GM12878 (cell line): ENCODE results near the gene CDH4. TPM values are rescaled to one million over a fixed set of nuclear protein-coding genes. Genes with fewer than 3 reads are reported as not detected.

ENCODE experiments used
- ATAC-seq: fragments of 200-7000 bp; cut with Tn5 transposase; 3 replicates; pipeline ENCODE4 v1.9.1; 2020; ENCODE audit warnings: mild to moderate bottlenecking, moderate library complexity
- BruUV-seq: library from RNA; stranded (reverse); fragments of 400-500 nt; replicated peaks from 2 replicates; lab custom pipeline; 2021; lab: Mats Ljungman, UMichigan
- CTCF ChIA-PET: fragments of 300-600 bp; sonication (Branson Sonifier 250); formaldehyde crosslinking; extraction: SDS; loops from one replicate; lab custom pipeline; 2021; ENCODE audit warnings: inconsistent platforms; lab: Yijun Ruan, JAX
- POLR2A ChIA-PET: fragments of 350-600 bp; formaldehyde crosslinking; extraction: SDS; loops from one replicate; lab custom pipeline; 2021; ENCODE audit warnings: inconsistent platforms; lab: Charles Lee
- RAD21 ChIA-PET: fragments of 300-600 bp; sonication (Branson Sonifier 250); formaldehyde crosslinking; loops from one replicate; lab custom pipeline; 2023; ENCODE audit warnings: antibody characterized with exemption; ENCODE audit not compliant: unreplicated experiment; lab: Charles Lee
- SMC1A ChIA-PET: fragments of 300-600 bp; sonication (Branson Sonifier 250); formaldehyde crosslinking; loops from one replicate; lab custom pipeline; 2023; ENCODE audit not compliant: unreplicated experiment, uncharacterized antibody; lab: Charles Lee
- DNase-seq: peaks from one replicate; pipeline ENCODE4 v3.0.0-alpha.2; 2011; ENCODE audit warnings: low read depth, low spot score
- FAIRE-seq: peaks from 3 replicates; lab custom pipeline; 2011; peaks lifted over from hg19 to GRCh38; lab: Jason Lieb, UNC
- H2AFZ ChIP-seq: 2 replicates; pipeline ENCODE4 v1.6.0; 2011; ENCODE audit warnings: low read depth, low read length, control low read depth; ENCODE audit not compliant: control insufficient read depth
- H3K27ac ChIP-seq: 2 replicates; pipeline ENCODE4 v1.5.1; 2011; ENCODE audit warnings: control low read depth; ENCODE audit not compliant: control insufficient read depth, insufficient read depth
- H3K27me3 ChIP-seq, 2 experiments: replicated peaks in 1 of 2; 2 replicates each; pipeline versions ENCODE4 v1.6.0 to v1.6.1; 2011; ENCODE audit warnings: low read length in 1 of 2; ENCODE audit not compliant: control insufficient read depth in 2 of 2, insufficient read depth in 2 of 2
- H3K36me3 ChIP-seq, 2 experiments: 2 replicates each; pipeline ENCODE4 v1.5.1; 2011; ENCODE audit warnings: low read length in 1 of 2; ENCODE audit not compliant: control insufficient read depth in 2 of 2, insufficient read depth in 2 of 2
- H3K4me1 ChIP-seq: 2 replicates; pipeline ENCODE4 v1.6.1; 2011; ENCODE audit warnings: mild to moderate bottlenecking, low read length, moderate library complexity, mixed read lengths; ENCODE audit not compliant: control insufficient read depth, insufficient read depth
- H3K4me2 ChIP-seq: 2 replicates; pipeline ENCODE4 v1.6.0; 2011; ENCODE audit warnings: control low read depth; ENCODE audit not compliant: control insufficient read depth, insufficient read depth
- H3K4me3 ChIP-seq: fragments of 200-600 bp; sonication (generic); 2 replicates; pipeline ENCODE4 v1.5.1; 2016
- H3K79me2 ChIP-seq: 2 replicates; pipeline ENCODE4 v1.6.0; 2011; ENCODE audit warnings: low read length; ENCODE audit not compliant: control insufficient read depth, insufficient read depth
- H3K9ac ChIP-seq: 2 replicates; pipeline ENCODE4 v1.8.0; 2011; ENCODE audit warnings: low read length, control low read depth, mixed read lengths; ENCODE audit not compliant: control insufficient read depth, insufficient read depth
- H3K9me3 ChIP-seq: replicated peaks from 3 replicates; pipeline ENCODE4 v1.5.1; 2011; ENCODE audit warnings: mild to moderate bottlenecking, low read length; ENCODE audit not compliant: control insufficient read depth, insufficient read depth
- H4K20me1 ChIP-seq: 2 replicates; pipeline ENCODE4 v1.6.0; 2011; ENCODE audit not compliant: control insufficient read depth, insufficient read depth
- CBX5 ChIP-seq: sonication (generic); IDR thresholded peaks from 2 replicates; pipeline ENCODE4 v1.6.1; 2016; ENCODE audit warnings: low read depth, moderate library complexity, mild to moderate bottlenecking, inconsistent platforms
- GATAD2B ChIP-seq: fragments of 450-650 bp; conservative IDR thresholded peaks from 2 replicates; pipeline ENCODE4 v1.6.1; 2017; ENCODE audit warnings: low read depth, mild to moderate bottlenecking, moderate library complexity
- IRF4 ChIP-seq: IDR thresholded peaks from 2 replicates; pipeline ENCODE4 v1.6.1; 2011; ENCODE audit warnings: low read depth, low read length
- JUND ChIP-seq: IDR thresholded peaks from 2 replicates; pipeline ENCODE4 v1.6.1; 2012; ENCODE audit warnings: low read depth, mild to moderate bottlenecking, low read length, improper control_type of control experiment, moderate library complexity
- MEF2A ChIP-seq: IDR thresholded peaks from 2 replicates; pipeline ENCODE4 v1.6.1; 2011; ENCODE audit warnings: low read depth, mild to moderate bottlenecking, low read length, moderate library complexity; ENCODE audit not compliant: insufficient read depth
- RUNX3 ChIP-seq: IDR thresholded peaks from 2 replicates; pipeline ENCODE4 v1.6.1; 2012; ENCODE audit warnings: low read length, inconsistent platforms
- SRF ChIP-seq, 2 experiments: IDR thresholded peaks; 2 replicates each; pipeline ENCODE4 v1.6.1; 2011; ENCODE audit warnings: low read depth in 2 of 2, low read length in 2 of 2, mild to moderate bottlenecking in 1 of 2, moderate library complexity in 1 of 2
- WRNIP1 ChIP-seq: IDR thresholded peaks from 2 replicates; pipeline ENCODE4 v1.6.1; 2011; ENCODE audit warnings: low read depth, low read length, improper control_type of control experiment, borderline replicate concordance
- WGBS: methylation state at CpG from one replicate; pipeline ENCODE4 v1.1.6; 2016; ENCODE audit warnings: low lambda C conversion rate; ENCODE audit not compliant: insufficient replicate concordance, insufficient coverage; ENCODE audit errors: missing lambda C conversion rate; 5-methylcytosine and 5-hydroxymethylcytosine counted together
- in situ Hi-C: fragments of 300-500 bp; cut with MboI; formaldehyde crosslinking; loops from 9 replicates; pipeline ENCODE4 v1.14.3; 2018; ENCODE audit warnings: mixed read lengths
- intact Hi-C: fragments of 100-400 bp; cut with micrococcal nuclease; formaldehyde crosslinking; loops from one replicate; pipeline ENCODE4 v1.14.2; 2022; ENCODE audit not compliant: unreplicated experiment
- polyA plus RNA-seq, 11 experiments: library from polyadenylated mRNA; depleted of rRNA in 4 of 11; unstranded in 6 of 11; stranded (reverse) in 5 of 11; fragments of >200 nt; fragmentation: Nextera tagmentation in 4 of 11; fragmentation: Illumina TruSeq in 1 of 11; extraction: Ambion mirVana in 4 of 11; extraction: Trizol in 1 of 11; gene quantifications; 1 replicate in 1 of 11; 2 replicates in 10 of 11; pipeline versions ENCODE4 v1.2.1 to v1.2.3, GENCODE V29; 2011 to 2016; ENCODE audit warnings: inconsistent platforms in 2 of 11, missing spikeins in 2 of 11, low read depth in 1 of 11
- total RNA-seq, 4 experiments: library from RNA; depleted of rRNA in 3 of 4; stranded (reverse); fragments of >200 nt in 3 of 4; fragmentation: Illumina TruSeq in 1 of 4; extraction: Trizol in 1 of 4; gene quantifications; 2 replicates each; pipeline versions ENCODE4 v1.2.1 to v1.2.3, GENCODE V29; 2013 to 2021
- TF ChIP-seq, protein P1 (sequence below): IDR thresholded peaks from 2 replicates; pipeline ENCODE4 v1.6.1; 2012; ENCODE audit warnings: improper control_type of control experiment, low read depth, low read length; ENCODE audit not compliant: insufficient replicate concordance
- TF ChIP-seq, protein P2 (sequence below): IDR thresholded peaks from 2 replicates; pipeline ENCODE4 v1.6.1; 2012; ENCODE audit warnings: low read length, inconsistent platforms
- TF ChIP-seq, protein P3 (sequence below): fragments of 450-650 bp; IDR thresholded peaks from 2 replicates; pipeline ENCODE4 v1.6.1; 2014; ENCODE audit warnings: mild to moderate bottlenecking
- TF ChIP-seq, protein P4 (sequence below): IDR thresholded peaks from 2 replicates; pipeline ENCODE4 v1.6.1; 2012; ENCODE audit warnings: low read depth, low read length, improper control_type of control experiment
- TF ChIP-seq, protein P5 (sequence below): fragments of 450-650 bp; IDR thresholded peaks from 2 replicates; pipeline ENCODE4 v1.6.1; 2016; ENCODE audit warnings: mild to moderate bottlenecking

The CDH4 gene
- total and polyA plus RNA-seq, 10 of the 15 experiments (the other 5 are each of a cell fraction or from before 2014, with no cell fraction given) = not detected

DNA sequence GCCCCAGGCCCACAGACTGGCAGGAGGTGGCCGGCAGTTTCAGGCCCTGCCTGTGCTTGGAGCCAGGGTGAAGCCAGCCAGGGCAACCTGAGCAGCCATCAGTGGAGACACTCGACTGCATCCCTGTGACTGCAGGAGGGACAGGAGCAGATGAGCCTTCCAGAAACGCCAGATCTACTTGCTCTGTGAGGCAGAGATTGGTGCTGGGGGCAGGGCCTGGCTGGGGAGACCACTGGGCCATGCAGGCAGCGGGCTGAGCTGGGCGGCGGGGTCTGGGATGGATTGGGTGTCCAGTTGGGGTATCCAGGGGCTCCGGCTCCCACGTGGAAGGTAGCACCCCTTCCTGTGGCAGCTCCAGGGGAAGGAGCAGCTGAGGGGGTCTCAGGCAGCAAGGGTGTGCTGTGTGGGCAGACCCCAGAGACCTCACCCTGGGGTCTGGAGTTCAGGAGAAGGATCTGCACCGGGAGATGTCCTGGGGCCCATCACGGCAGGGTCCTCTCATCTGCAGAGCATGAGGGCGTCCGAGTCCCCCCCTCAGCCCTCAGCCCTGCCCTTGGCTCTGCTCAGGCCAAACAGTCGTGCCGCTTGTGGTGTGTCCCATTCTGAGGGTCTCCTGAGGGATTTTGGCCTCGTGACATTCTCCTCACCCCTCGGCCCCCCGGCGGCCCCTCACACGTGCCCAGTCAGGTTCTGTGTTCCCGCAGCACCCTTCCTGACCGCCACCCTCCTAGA is 478.7 kb downstream of the CDH4 start:
- DNase-seq = no peak
- intact Hi-C loops (no loop called here), in situ Hi-C loops (no loop called here)
- SMC1A ChIA-PET = no interaction called here
- no peak overlapping the region for H3K4me3 ChIP-seq
- no peak overlapping the region for H3K9ac ChIP-seq
- H3K4me1 ChIP-seq = no peaks in the 10 kb centered on the region
- no peak overlapping the region for H2AFZ ChIP-seq
- CTCF ChIA-PET = no interaction called here
- H4K20me1 ChIP-seq = no peaks in the 10 kb centered on the region
- H3K4me2 ChIP-seq = no peak overlapping the region
- ATAC-seq = no peak
- TF ChIP-seq WRNIP1 = no peak
- no peak for TF ChIP-seq JUND
- TF ChIP-seq, protein P1, sequence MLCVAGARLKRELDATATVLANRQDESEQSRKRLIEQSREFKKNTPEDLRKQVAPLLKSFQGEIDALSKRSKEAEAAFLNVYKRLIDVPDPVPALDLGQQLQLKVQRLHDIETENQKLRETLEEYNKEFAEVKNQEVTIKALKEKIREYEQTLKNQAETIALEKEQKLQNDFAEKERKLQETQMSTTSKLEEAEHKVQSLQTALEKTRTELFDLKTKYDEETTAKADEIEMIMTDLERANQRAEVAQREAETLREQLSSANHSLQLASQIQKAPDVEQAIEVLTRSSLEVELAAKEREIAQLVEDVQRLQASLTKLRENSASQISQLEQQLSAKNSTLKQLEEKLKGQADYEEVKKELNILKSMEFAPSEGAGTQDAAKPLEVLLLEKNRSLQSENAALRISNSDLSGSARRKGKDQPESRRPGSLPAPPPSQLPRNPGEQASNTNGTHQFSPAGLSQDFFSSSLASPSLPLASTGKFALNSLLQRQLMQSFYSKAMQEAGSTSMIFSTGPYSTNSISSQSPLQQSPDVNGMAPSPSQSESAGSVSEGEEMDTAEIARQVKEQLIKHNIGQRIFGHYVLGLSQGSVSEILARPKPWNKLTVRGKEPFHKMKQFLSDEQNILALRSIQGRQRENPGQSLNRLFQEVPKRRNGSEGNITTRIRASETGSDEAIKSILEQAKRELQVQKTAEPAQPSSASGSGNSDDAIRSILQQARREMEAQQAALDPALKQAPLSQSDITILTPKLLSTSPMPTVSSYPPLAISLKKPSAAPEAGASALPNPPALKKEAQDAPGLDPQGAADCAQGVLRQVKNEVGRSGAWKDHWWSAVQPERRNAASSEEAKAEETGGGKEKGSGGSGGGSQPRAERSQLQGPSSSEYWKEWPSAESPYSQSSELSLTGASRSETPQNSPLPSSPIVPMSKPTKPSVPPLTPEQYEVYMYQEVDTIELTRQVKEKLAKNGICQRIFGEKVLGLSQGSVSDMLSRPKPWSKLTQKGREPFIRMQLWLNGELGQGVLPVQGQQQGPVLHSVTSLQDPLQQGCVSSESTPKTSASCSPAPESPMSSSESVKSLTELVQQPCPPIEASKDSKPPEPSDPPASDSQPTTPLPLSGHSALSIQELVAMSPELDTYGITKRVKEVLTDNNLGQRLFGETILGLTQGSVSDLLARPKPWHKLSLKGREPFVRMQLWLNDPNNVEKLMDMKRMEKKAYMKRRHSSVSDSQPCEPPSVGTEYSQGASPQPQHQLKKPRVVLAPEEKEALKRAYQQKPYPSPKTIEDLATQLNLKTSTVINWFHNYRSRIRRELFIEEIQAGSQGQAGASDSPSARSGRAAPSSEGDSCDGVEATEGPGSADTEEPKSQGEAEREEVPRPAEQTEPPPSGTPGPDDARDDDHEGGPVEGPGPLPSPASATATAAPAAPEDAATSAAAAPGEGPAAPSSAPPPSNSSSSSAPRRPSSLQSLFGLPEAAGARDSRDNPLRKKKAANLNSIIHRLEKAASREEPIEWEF = no peak
- TF ChIP-seq RUNX3 = no peak
- no peak for TF ChIP-seq SRF (IDR thresholded peaks at IDR 0.05; ENCODE audit: low read depth in 2 of 2, low read length in 2 of 2)
- no peak for TF ChIP-seq IRF4
- no peak for TF ChIP-seq CBX5
- TF ChIP-seq GATAD2B = no peak
- no peak for TF ChIP-seq MEF2A
- TF ChIP-seq, protein P2, sequence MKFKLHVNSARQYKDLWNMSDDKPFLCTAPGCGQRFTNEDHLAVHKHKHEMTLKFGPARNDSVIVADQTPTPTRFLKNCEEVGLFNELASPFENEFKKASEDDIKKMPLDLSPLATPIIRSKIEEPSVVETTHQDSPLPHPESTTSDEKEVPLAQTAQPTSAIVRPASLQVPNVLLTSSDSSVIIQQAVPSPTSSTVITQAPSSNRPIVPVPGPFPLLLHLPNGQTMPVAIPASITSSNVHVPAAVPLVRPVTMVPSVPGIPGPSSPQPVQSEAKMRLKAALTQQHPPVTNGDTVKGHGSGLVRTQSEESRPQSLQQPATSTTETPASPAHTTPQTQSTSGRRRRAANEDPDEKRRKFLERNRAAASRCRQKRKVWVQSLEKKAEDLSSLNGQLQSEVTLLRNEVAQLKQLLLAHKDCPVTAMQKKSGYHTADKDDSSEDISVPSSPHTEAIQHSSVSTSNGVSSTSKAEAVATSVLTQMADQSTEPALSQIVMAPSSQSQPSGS = no peak
- TF ChIP-seq, protein P3, sequence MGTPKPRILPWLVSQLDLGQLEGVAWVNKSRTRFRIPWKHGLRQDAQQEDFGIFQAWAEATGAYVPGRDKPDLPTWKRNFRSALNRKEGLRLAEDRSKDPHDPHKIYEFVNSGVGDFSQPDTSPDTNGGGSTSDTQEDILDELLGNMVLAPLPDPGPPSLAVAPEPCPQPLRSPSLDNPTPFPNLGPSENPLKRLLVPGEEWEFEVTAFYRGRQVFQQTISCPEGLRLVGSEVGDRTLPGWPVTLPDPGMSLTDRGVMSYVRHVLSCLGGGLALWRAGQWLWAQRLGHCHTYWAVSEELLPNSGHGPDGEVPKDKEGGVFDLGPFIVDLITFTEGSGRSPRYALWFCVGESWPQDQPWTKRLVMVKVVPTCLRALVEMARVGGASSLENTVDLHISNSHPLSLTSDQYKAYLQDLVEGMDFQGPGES = no peak
- TF ChIP-seq, protein P4, sequence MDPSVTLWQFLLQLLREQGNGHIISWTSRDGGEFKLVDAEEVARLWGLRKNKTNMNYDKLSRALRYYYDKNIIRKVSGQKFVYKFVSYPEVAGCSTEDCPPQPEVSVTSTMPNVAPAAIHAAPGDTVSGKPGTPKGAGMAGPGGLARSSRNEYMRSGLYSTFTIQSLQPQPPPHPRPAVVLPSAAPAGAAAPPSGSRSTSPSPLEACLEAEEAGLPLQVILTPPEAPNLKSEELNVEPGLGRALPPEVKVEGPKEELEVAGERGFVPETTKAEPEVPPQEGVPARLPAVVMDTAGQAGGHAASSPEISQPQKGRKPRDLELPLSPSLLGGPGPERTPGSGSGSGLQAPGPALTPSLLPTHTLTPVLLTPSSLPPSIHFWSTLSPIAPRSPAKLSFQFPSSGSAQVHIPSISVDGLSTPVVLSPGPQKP = no peak
- TF ChIP-seq, protein P5, sequence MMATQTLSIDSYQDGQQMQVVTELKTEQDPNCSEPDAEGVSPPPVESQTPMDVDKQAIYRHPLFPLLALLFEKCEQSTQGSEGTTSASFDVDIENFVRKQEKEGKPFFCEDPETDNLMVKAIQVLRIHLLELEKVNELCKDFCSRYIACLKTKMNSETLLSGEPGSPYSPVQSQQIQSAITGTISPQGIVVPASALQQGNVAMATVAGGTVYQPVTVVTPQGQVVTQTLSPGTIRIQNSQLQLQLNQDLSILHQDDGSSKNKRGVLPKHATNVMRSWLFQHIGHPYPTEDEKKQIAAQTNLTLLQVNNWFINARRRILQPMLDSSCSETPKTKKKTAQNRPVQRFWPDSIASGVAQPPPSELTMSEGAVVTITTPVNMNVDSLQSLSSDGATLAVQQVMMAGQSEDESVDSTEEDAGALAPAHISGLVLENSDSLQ = no peak
- 40% methylated on average over 21 of the region's 21 CpGs for WGBS
- RAD21 ChIA-PET = no interaction called here
- BruUV-seq = no TSS peak
- H3K27ac ChIP-seq = no peak overlapping the region
- no peaks in the 10 kb centered on the region for H3K79me2 ChIP-seq
- POLR2A ChIA-PET = no interaction called here
- no peak for FAIRE-seq
- H3K36me3 ChIP-seq = no peaks in the 10 kb centered on the region
- no peaks in the 10 kb centered on the region for H3K27me3 ChIP-seq
- H3K9me3 ChIP-seq = no peaks in the 10 kb centered on the region; the same call in 2 of the 3 replicates
